Right lobe of liver (tissue), 6 donors: ENCODE data around the gene TMED4. TPM values are rescaled to one million over a fixed set of nuclear protein-coding genes. Genes with fewer than 3 reads are reported as not detected.
"Not testable (repeated sequence)": the region's sequence is repeated elsewhere in the genome, so short reads cannot be mapped to it uniquely, and the experiment has no call there.

Experiments used
- ATAC-seq, 4 donors: fragments of 200-7000 bp; cut with Tn5 transposase; one replicate each; pipeline ENCODE4 v1.9.1; 2020; ENCODE audit warnings: mild to moderate bottlenecking in 4 of 4, moderate library complexity in 4 of 4
- DNase-seq, 3 donors: peaks; one replicate each; pipeline ENCODE4 v3.0.0-alpha.2; 2020
- H3K27ac ChIP-seq, 3 donors: fragments of 200-600 bp; one replicate each; pipeline ENCODE4 v1.8.0; 2022
- H3K27me3 ChIP-seq, 2 donors: fragments of 200-600 bp; one replicate each; pipeline ENCODE4 v1.8.0; 2022
- H3K36me3 ChIP-seq, 4 donors: fragments of 200-600 bp; sonication (generic) in 1 of 4; one replicate each; pipeline versions ENCODE4 v1.5.1 to v1.8.0; 2017 to 2022; ENCODE audit warnings: control low read depth in 1 of 4
- H3K4me1 ChIP-seq, 4 donors: fragments of 200-600 bp; sonication (generic) in 1 of 4; one replicate each; pipeline versions ENCODE4 v1.5.1 to v1.8.0; 2017 to 2022; ENCODE audit warnings: control low read depth in 1 of 4
- H3K4me3 ChIP-seq, 3 donors: fragments of 200-600 bp; one replicate each; pipeline ENCODE4 v1.8.0; 2022
- H3K9me3 ChIP-seq, 4 donors: fragments of 200-600 bp; sonication (generic) in 1 of 4; one replicate each; pipeline versions ENCODE4 v1.5.1 to v1.8.0; 2017 to 2022; ENCODE audit warnings: control low read depth in 1 of 4
- CTCF ChIP-seq, 4 donors: fragments of 200-600 bp in 3 of 4; fragments of 450-650 bp in 1 of 4; IDR thresholded peaks; one replicate each; pipeline versions ENCODE4 v1.5.1 to v1.8.0; 2016 to 2022; ENCODE audit warnings: antibody characterized with exemption in 4 of 4, mild to moderate bottlenecking in 2 of 4
- POLR2A ChIP-seq: fragments of 450-650 bp; IDR thresholded peaks from one replicate; pipeline ENCODE4 v1.6.1; 2017; ENCODE audit warnings: antibody characterized with exemption, mild to moderate bottlenecking
- WGBS: methylation state at CpG from one replicate; pipeline ENCODE4 v1.1.6; 2018; ENCODE audit warnings: low coverage, low lambda C conversion rate; ENCODE audit not compliant: insufficient coverage; ENCODE audit errors: missing lambda C conversion rate; 5-methylcytosine and 5-hydroxymethylcytosine counted together
- intact Hi-C, 2 donors: fragments of 100-400 bp; cut with DNase I; formaldehyde crosslinking; loops; one replicate each; pipeline versions ENCODE4 v1.11.2 to v1.14.1; 2022
- total RNA-seq, 6 experiments: library from RNA; depleted of rRNA in 2 of 6; stranded (reverse); fragments of >200 nt in 2 of 6; fragmentation: NEBNext Ultra II Directional in 3 of 6; extraction: Animal tissue kit (Norgen Biotek cat#: 25700) in 3 of 6; gene quantifications; one replicate each; pipeline versions ENCODE4 v1.1.0 to v1.2.4, GENCODE V29; 2016 to 2023
- donor health status: DM: no; HTN: yes; CAD: no.
- donor health status: DM: no; HTN: no; CAD: no.
- donor health status: DM: no; HTN: no; CAD: no.
- donor health status: DM: no; HTN: yes; CAD: no.
- donor health status: DM: no; HTN: yes; CAD: no.

Gene TMED4
- total RNA-seq, 6 experiments from 2014 or later, result 32.5 to 91.1 (median 41.7) TPM

- TF ChIP-seq CTCF (IDR thresholded peaks at IDR 0.05) (no peak), POLR2A (no peak)
- Histone ChIP-seq H3K27ac (peak overlapping the region in 1 of 3 donors; percentile 88), H3K27me3 (no peaks in the 10 kb centered on the region), H3K36me3 (peaks cover 11 to 52% (median 21%) of the 10 kb centered on the region in 4 donors), H3K4me1 (peaks cover 0 to 30% (median 9%) of the 10 kb centered on the region in 4 donors), H3K4me3 (no peak overlapping the region), H3K9me3 (no peaks in the 10 kb centered on the region)
- intact Hi-C loops, result loop anchor here (10.0 kb wide), 2 partner anchors 70 to 80 kb away; partner anchors contain the start of gene NUDCD3 (in 1 of the 2)
- 86% methylated on average over 1 of the region's 2 CpGs for WGBS
- no peak for ATAC-seq
- DNase-seq, result no peak
These were observed 17.4 kb downstream of the TMED4 start for GRCh38 chr7:44564606-44565005.

GRCh38 chr7:44563171-44563679, 18.8 kb downstream of the TMED4 start:
- peak; percentile 76 to 90 (median 84) for ATAC-seq
- H3K4me1 ChIP-seq, result peaks cover 0 to 30% (median 9%) of the 10 kb centered on the region in 4 donors
- no peaks in the 10 kb centered on the region for H3K9me3 ChIP-seq
- no peak overlapping the region for H3K4me3 ChIP-seq
- peak; percentile 74 to 96 (median 93) for DNase-seq
- 29% methylated on average over 3 of the region's 3 CpGs for WGBS
- intact Hi-C loops, result loop anchor here (10.0 kb wide), 2 partner anchors 68 to 78 kb away; partner anchors contain the start of gene NUDCD3 (in 1 of the 2)
- H3K27ac ChIP-seq, result peak overlapping the region in 2 of 3 donors; percentile 81 to 88
- no peak for TF ChIP-seq POLR2A
- TF ChIP-seq CTCF (IDR thresholded peaks at IDR 0.05), result no peak
- H3K36me3 ChIP-seq, result peaks cover 5 to 38% (median 11%) of the 10 kb centered on the region in 4 donors
- H3K27me3 ChIP-seq, result no peaks in the 10 kb centered on the region

- peaks cover 2 to 32% (median 6%) of the 10 kb centered on the region in 4 donors for H3K36me3 ChIP-seq
- not testable (repeated sequence) for H3K4me3 ChIP-seq, H3K9me3 ChIP-seq, ATAC-seq, H3K27me3 ChIP-seq
- H3K27ac ChIP-seq, result peak overlapping the region in 2 of 3 donors; percentile 27 to 80
- H3K4me1 ChIP-seq, result peaks cover 0 to 30% (median 9%) of the 10 kb centered on the region in 4 donors
- intact Hi-C loops, result loop anchor here (10.0 kb wide), 2 partner anchors 68 to 78 kb away; partner anchors contain the start of gene NUDCD3 (in 1 of the 2)
- WGBS, result 33% methylated on average over 3 of the region's 8 CpGs
- DNase-seq, result peak in 1 of 3 donors; percentile 21
These were observed 19.4 kb downstream of the TMED4 start for GRCh38 chr7:44562622-44562962.

GRCh38 chr7:44561962-44562621, 19.9 kb downstream of the TMED4 start:
- no peak for TF ChIP-seq POLR2A
- TF ChIP-seq CTCF (IDR thresholded peaks at IDR 0.05), result no peak
- Histone ChIP-seq H3K9me3 (no peaks in the 10 kb centered on the region), H3K36me3 (peaks cover 0 to 27% (median 3%) of the 10 kb centered on the region in 4 donors), H3K27ac (peak overlapping the region in 1 of 3 donors; percentile 80), H3K27me3 (no peaks in the 10 kb centered on the region), H3K4me3 (no peak overlapping the region), H3K4me1 (peaks cover 0 to 30% (median 9%) of the 10 kb centered on the region in 4 donors)
- ATAC-seq (peak in 3 of 4 donors; percentile 30 to 55 (median 48)), DNase-seq (peak; percentile 52 to 67 (median 52))
- intact Hi-C loops, result loop anchor here (10.0 kb wide), 2 partner anchors 67 to 77 kb away; partner anchors contain the start of gene NUDCD3 (in 1 of the 2)
- 57% methylated on average over 7 of the region's 7 CpGs for WGBS

GRCh38 chr7:44561481-44561880, 20.6 kb downstream of the TMED4 start:
- no peaks in the 10 kb centered on the region for H3K9me3 ChIP-seq
- peaks cover 0 to 30% (median 9%) of the 10 kb centered on the region in 4 donors for H3K4me1 ChIP-seq
- WGBS, result 88% methylated on average over 3 of the region's 6 CpGs
- intact Hi-C loops, result loop anchor here (10.0 kb wide), 2 partner anchors 67 to 77 kb away; partner anchors contain the start of gene NUDCD3 (in 1 of the 2)
- no peaks in the 10 kb centered on the region for H3K27me3 ChIP-seq
- ATAC-seq (no peak), DNase-seq (peak in 1 of 3 donors; percentile 24)
- H3K4me3 ChIP-seq, result no peak overlapping the region
- TF ChIP-seq POLR2A (no peak), CTCF (IDR thresholded peaks at IDR 0.05) (no peak)
- peaks cover 0 to 23% (median 3%) of the 10 kb centered on the region in 4 donors for H3K36me3 ChIP-seq
- peak overlapping the region in 1 of 3 donors; percentile 80 for H3K27ac ChIP-seq
